ENCODE results near the gene PTPRN2. TPM values are rescaled to one million over a fixed set of nuclear protein-coding genes. Genes with fewer than 3 reads are reported as not detected.

The PTPRN2 gene
- polyA plus RNA-seq, 2 donors, result 0.37 to 0.40 TPM

DNA sequence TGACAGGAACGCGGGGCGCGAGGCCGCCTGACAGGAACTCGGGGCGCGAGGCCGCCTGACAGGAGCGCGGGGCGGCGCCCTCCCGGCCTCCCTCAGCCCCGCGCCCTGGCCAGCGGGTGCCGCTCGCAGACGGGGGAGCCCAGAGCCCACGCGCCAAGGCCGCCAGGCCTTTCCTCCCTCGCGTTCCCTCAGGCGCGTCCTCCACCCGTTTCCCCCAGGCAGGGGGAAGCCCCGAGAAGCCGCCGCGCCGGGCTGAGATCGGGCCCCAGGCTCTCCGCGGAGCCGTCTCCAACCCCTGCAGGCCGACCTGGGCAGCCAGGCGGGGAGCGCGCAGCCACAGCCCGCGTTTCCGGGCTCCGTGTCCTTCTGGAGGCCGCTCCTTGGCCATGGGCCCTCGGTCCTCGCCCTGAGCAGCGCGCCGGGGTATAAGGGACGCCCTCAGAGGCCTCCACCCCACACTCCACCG lies 17.7 kb downstream of the PTPRN2 start:
- 10 to 26% methylated on average over 41 to 53 of the region's 53 CpGs for WGBS, 2 donors
- Histone ChIP-seq H3K27ac (ENCODE audit: low read depth in 2 of 2, low read length in 1 of 2) (no peak overlapping the region), H3K36me3 (ENCODE audit: control insufficient read depth in 2 of 2, insufficient read depth in 2 of 2, low read length in 1 of 2) (no peaks in the 10 kb centered on the region), H3K4me1 (ENCODE audit: control insufficient read depth in 2 of 2, insufficient read depth in 2 of 2, low read length in 1 of 2) (peaks cover 0 to 2% of the 10 kb centered on the region in 2 donors), H3K9me3 (ENCODE audit: control insufficient read depth in 2 of 2, insufficient read depth in 1 of 2, low read depth in 1 of 2, low read length in 1 of 2) (no peaks in the 10 kb centered on the region), H3K27me3 (ENCODE audit: control insufficient read depth in 1 of 2, insufficient read depth in 2 of 2, low read length in 2 of 2) (no peaks in the 10 kb centered on the region), H3K4me3 (ENCODE audit: low read depth in 1 of 2, low read length in 2 of 2) (no peak overlapping the region)

GRCh38 chr7:158568974-158569857 lies 18.4 kb downstream of the PTPRN2 start:
- Histone ChIP-seq H3K4me3 (ENCODE audit: low read depth in 1 of 2, low read length in 2 of 2) (no peak overlapping the region), H3K27ac (ENCODE audit: low read depth in 2 of 2, low read length in 1 of 2) (no peak overlapping the region), H3K27me3 (ENCODE audit: control insufficient read depth in 1 of 2, insufficient read depth in 2 of 2, low read length in 2 of 2) (no peaks in the 10 kb centered on the region), H3K36me3 (ENCODE audit: control insufficient read depth in 2 of 2, insufficient read depth in 2 of 2, low read length in 1 of 2) (no peaks in the 10 kb centered on the region), H3K4me1 (ENCODE audit: control insufficient read depth in 2 of 2, insufficient read depth in 2 of 2, low read length in 1 of 2) (peaks cover 0 to 2% of the 10 kb centered on the region in 2 donors), H3K9me3 (ENCODE audit: control insufficient read depth in 2 of 2, insufficient read depth in 1 of 2, low read depth in 1 of 2, low read length in 1 of 2) (no peaks in the 10 kb centered on the region)
- WGBS, 2 donors, result 46 to 65% methylated on average over 47 to 67 of the region's 67 CpGs

DNA sequence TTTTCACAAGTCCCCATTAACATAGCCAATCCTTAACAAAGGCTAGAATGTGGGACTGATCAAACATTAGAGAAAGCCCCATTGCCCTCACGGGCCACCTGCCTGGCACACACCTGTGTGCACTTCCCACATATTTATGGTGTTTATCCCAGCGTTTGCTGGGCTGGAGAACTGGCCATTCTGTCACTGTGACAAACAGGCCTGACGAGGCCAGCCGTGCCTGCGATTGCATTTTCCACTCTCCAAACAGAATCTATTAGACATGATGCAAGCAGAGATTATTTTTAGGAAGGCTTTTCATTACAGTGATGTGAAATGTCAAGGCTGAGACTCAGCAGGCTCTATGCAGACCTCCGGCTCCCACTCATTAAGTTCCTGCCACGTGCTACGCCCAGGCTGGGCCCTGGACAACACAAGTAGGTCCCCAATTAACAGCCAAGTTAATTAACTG lies 20.4 kb downstream of the PTPRN2 start:
- Histone ChIP-seq H3K9me3 (ENCODE audit: control insufficient read depth in 2 of 2, insufficient read depth in 1 of 2, low read depth in 1 of 2, low read length in 1 of 2) (no peaks in the 10 kb centered on the region), H3K4me1 (ENCODE audit: control insufficient read depth in 2 of 2, insufficient read depth in 2 of 2, low read length in 1 of 2) (peaks cover 0 to 2% of the 10 kb centered on the region in 2 donors), H3K36me3 (ENCODE audit: control insufficient read depth in 2 of 2, insufficient read depth in 2 of 2, low read length in 1 of 2) (no peaks in the 10 kb centered on the region), H3K4me3 (ENCODE audit: low read depth in 1 of 2, low read length in 2 of 2) (no peak overlapping the region), H3K27me3 (ENCODE audit: control insufficient read depth in 1 of 2, insufficient read depth in 2 of 2, low read length in 2 of 2) (no peaks in the 10 kb centered on the region), H3K27ac (ENCODE audit: low read depth in 2 of 2, low read length in 1 of 2) (no peak overlapping the region)
- WGBS, 2 donors, result 42 to 67% methylated on average over 8 of the region's 8 CpGs

DNA sequence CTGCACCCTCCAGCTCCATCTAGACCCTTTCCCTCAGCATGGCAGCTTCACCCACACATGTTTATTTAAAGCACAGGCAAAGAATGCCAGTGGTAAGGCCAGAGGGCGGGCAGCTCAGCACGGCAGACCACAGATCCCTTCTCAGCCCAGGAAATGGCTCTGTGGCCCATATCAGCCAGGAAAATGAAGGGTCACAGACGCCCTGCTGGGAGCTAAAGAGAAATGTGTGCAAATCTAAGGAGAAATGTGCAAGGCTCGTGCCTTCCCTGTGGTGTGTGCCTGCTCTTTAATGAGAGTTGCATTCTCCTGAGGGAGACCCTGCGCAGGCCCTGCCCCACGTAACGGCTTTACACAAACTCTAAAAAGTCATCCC lies 23.0 kb downstream of the PTPRN2 start:
- H3K9me3 ChIP-seq (ENCODE audit: control insufficient read depth in 2 of 2, insufficient read depth in 1 of 2, low read depth in 1 of 2, low read length in 1 of 2), result peaks cover 0 to 3% of the 10 kb centered on the region in 2 donors
- no peak overlapping the region for H3K27ac ChIP-seq (ENCODE audit: low read depth in 2 of 2, low read length in 1 of 2)
- H3K4me1 ChIP-seq (ENCODE audit: control insufficient read depth in 2 of 2, insufficient read depth in 2 of 2, low read length in 1 of 2), result peaks cover 0 to 2% of the 10 kb centered on the region in 2 donors
- WGBS, 2 donors, result 66 to 79% methylated on average over 7 of the region's 7 CpGs
- no peaks in the 10 kb centered on the region for H3K36me3 ChIP-seq (ENCODE audit: control insufficient read depth in 2 of 2, insufficient read depth in 2 of 2, low read length in 1 of 2)
- H3K27me3 ChIP-seq (ENCODE audit: control insufficient read depth in 1 of 2, insufficient read depth in 2 of 2, low read length in 2 of 2), result no peaks in the 10 kb centered on the region
- no peak overlapping the region for H3K4me3 ChIP-seq (ENCODE audit: low read depth in 1 of 2, low read length in 2 of 2)

GRCh38 chr7:158563911-158564662 lies 23.5 kb downstream of the PTPRN2 start:
- Histone ChIP-seq H3K4me1 (ENCODE audit: control insufficient read depth in 2 of 2, insufficient read depth in 2 of 2, low read length in 1 of 2) (no peaks in the 10 kb centered on the region), H3K27me3 (ENCODE audit: control insufficient read depth in 1 of 2, insufficient read depth in 2 of 2, low read length in 2 of 2) (no peaks in the 10 kb centered on the region), H3K9me3 (ENCODE audit: control insufficient read depth in 2 of 2, insufficient read depth in 1 of 2, low read depth in 1 of 2, low read length in 1 of 2) (peaks cover 0 to 3% of the 10 kb centered on the region in 2 donors), H3K4me3 (ENCODE audit: low read depth in 1 of 2, low read length in 2 of 2) (no peak overlapping the region), H3K36me3 (ENCODE audit: control insufficient read depth in 2 of 2, insufficient read depth in 2 of 2, low read length in 1 of 2) (no peaks in the 10 kb centered on the region), H3K27ac (ENCODE audit: low read depth in 2 of 2, low read length in 1 of 2) (no peak overlapping the region)
- WGBS, 2 donors, result 70 to 76% methylated on average over 11 of the region's 11 CpGs

DNA sequence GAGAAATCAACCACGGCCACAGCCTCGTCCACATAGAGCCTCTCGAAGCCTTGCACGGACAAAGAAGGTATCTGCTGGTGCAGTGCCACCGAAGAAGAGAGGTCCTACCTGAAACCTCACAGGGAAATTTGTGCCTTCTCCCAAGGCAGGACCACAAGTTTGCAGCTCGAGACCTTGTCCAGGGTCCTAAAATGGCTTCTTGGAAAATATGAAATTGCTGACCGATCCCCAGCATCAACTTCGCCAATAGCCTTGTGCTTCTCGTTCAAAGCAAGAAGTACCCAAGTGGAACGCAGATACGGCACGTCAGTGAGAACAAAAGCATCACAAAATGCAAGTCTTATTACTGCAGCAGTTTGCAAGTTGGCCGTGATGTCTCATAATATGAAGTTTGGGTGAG lies 24.6 kb downstream of the PTPRN2 start:
- 87 to 90% methylated on average over 13 of the region's 13 CpGs for WGBS, 2 donors
- Histone ChIP-seq H3K4me1 (ENCODE audit: control insufficient read depth in 2 of 2, insufficient read depth in 2 of 2, low read length in 1 of 2) (no peaks in the 10 kb centered on the region), H3K4me3 (ENCODE audit: low read depth in 1 of 2, low read length in 2 of 2) (no peak overlapping the region), H3K27ac (ENCODE audit: low read depth in 2 of 2, low read length in 1 of 2) (no peak overlapping the region), H3K36me3 (ENCODE audit: control insufficient read depth in 2 of 2, insufficient read depth in 2 of 2, low read length in 1 of 2) (no peaks in the 10 kb centered on the region), H3K27me3 (ENCODE audit: control insufficient read depth in 1 of 2, insufficient read depth in 2 of 2, low read length in 2 of 2) (no peaks in the 10 kb centered on the region), H3K9me3 (ENCODE audit: control insufficient read depth in 2 of 2, insufficient read depth in 1 of 2, low read depth in 1 of 2, low read length in 1 of 2) (peaks cover 0 to 3% of the 10 kb centered on the region in 2 donors)

- Histone ChIP-seq H3K27ac (ENCODE audit: low read depth in 2 of 2, low read length in 1 of 2) (no peak overlapping the region), H3K4me3 (ENCODE audit: low read depth in 1 of 2, low read length in 2 of 2) (no peak overlapping the region), H3K27me3 (ENCODE audit: control insufficient read depth in 1 of 2, insufficient read depth in 2 of 2, low read length in 2 of 2) (no peaks in the 10 kb centered on the region), H3K36me3 (ENCODE audit: control insufficient read depth in 2 of 2, insufficient read depth in 2 of 2, low read length in 1 of 2) (no peaks in the 10 kb centered on the region), H3K9me3 (ENCODE audit: control insufficient read depth in 2 of 2, insufficient read depth in 1 of 2, low read depth in 1 of 2, low read length in 1 of 2) (peaks cover 0 to 3% of the 10 kb centered on the region in 2 donors), H3K4me1 (ENCODE audit: control insufficient read depth in 2 of 2, insufficient read depth in 2 of 2, low read length in 1 of 2) (no peaks in the 10 kb centered on the region)
- WGBS, 2 donors, result 86 to 87% methylated on average over 6 of the region's 6 CpGs
Observed at GRCh38 chr7:158562517-158562916, 25.1 kb downstream of the PTPRN2 start.

- no peaks in the 10 kb centered on the region for H3K27me3 ChIP-seq (ENCODE audit: control insufficient read depth in 1 of 2, insufficient read depth in 2 of 2, low read length in 2 of 2)
- H3K4me1 ChIP-seq (ENCODE audit: control insufficient read depth in 2 of 2, insufficient read depth in 2 of 2, low read length in 1 of 2), result no peaks in the 10 kb centered on the region
- no peak overlapping the region for H3K4me3 ChIP-seq (ENCODE audit: low read depth in 1 of 2, low read length in 2 of 2)
- H3K9me3 ChIP-seq (ENCODE audit: control insufficient read depth in 2 of 2, insufficient read depth in 1 of 2, low read depth in 1 of 2, low read length in 1 of 2), result peaks cover 1 to 3% of the 10 kb centered on the region in 2 donors
- no peak overlapping the region for H3K27ac ChIP-seq (ENCODE audit: low read depth in 2 of 2, low read length in 1 of 2)
- 83 to 89% methylated on average over 7 of the region's 7 CpGs for WGBS, 2 donors
- no peaks in the 10 kb centered on the region for H3K36me3 ChIP-seq (ENCODE audit: control insufficient read depth in 2 of 2, insufficient read depth in 2 of 2, low read length in 1 of 2)
Observed at GRCh38 chr7:158561659-158562058, 26.0 kb downstream of the PTPRN2 start.

- Histone ChIP-seq H3K27ac (ENCODE audit: low read depth in 2 of 2, low read length in 1 of 2) (no peak overlapping the region), H3K36me3 (ENCODE audit: control insufficient read depth in 2 of 2, insufficient read depth in 2 of 2, low read length in 1 of 2) (no peaks in the 10 kb centered on the region), H3K4me3 (ENCODE audit: low read depth in 1 of 2, low read length in 2 of 2) (no peak overlapping the region), H3K9me3 (ENCODE audit: control insufficient read depth in 2 of 2, insufficient read depth in 1 of 2, low read depth in 1 of 2, low read length in 1 of 2) (peaks cover 3% of the 10 kb centered on the region in 2 donors), H3K27me3 (ENCODE audit: control insufficient read depth in 1 of 2, insufficient read depth in 2 of 2, low read length in 2 of 2) (no peaks in the 10 kb centered on the region), H3K4me1 (ENCODE audit: control insufficient read depth in 2 of 2, insufficient read depth in 2 of 2, low read length in 1 of 2) (no peaks in the 10 kb centered on the region)
- WGBS, 2 donors, result 93 to 95% methylated on average over 12 of the region's 12 CpGs
Observed at GRCh38 chr7:158560386-158560785, 27.2 kb downstream of the PTPRN2 start.
